Prostate gland (tissue), 2 donors: ENCODE data around the gene TCF12.

ENCODE experiments used
- CTCF ChIP-seq, 4 experiments: fragments of 200-600 bp in 2 of 4; fragments of 450-650 bp in 2 of 4; sonication (generic) in 2 of 4; IDR thresholded peaks; 1 replicate in 3 of 4; 2 replicates in 1 of 4; pipeline ENCODE4 v1.5.1; 2016 to 2019; ENCODE audit warnings: antibody characterized with exemption in 4 of 4, mild to moderate bottlenecking in 2 of 4, moderate library complexity in 2 of 4
- POLR2A ChIP-seq: fragments of 450-650 bp; IDR thresholded peaks from one replicate; pipeline ENCODE4 v1.6.1; 2016; ENCODE audit warnings: antibody characterized with exemption, mild to moderate bottlenecking
- POLR2AphosphoS5 ChIP-seq: sonication (generic); formaldehyde crosslinking; IDR thresholded peaks from one replicate; pipeline ENCODE4 v1.6.1; 2017; ENCODE audit warnings: antibody characterized with exemption

GRCh38 chr15:57010724-57011123 is 92.3 kb downstream of the TCF12 start:
- TF ChIP-seq CTCF (IDR thresholded peaks at IDR 0.05) (no peak), POLR2A (no peak), POLR2AphosphoS5 (no peak)
